Karpas-422 (cell line): ENCODE results near the gene SUPT20H. TPM values are rescaled to one million over a fixed set of nuclear protein-coding genes. Genes with fewer than 3 reads are reported as not detected.

Experiments used
- DNase-seq: peaks from one replicate; pipeline ENCODE4 v3.0.0-alpha.2; 2015
- H2AFZ ChIP-seq: fragments of 200-600 bp; sonication (generic); 2 replicates; pipeline ENCODE4 v1.6.1; 2014; ENCODE audit warnings: antibody characterized with exemption, low read length, mixed read lengths
- H3K27ac ChIP-seq: fragments of 200-600 bp; sonication (generic); 2 replicates; pipeline ENCODE4 v1.5.1; 2014; ENCODE audit warnings: mild to moderate bottlenecking, low read length, moderate library complexity
- H3K27me3 ChIP-seq: fragments of 200-600 bp; sonication (generic); 2 replicates; pipeline ENCODE4 v1.6.1; 2014; ENCODE audit warnings: low read length, mixed read lengths
- H3K36me3 ChIP-seq: fragments of 200-600 bp; sonication (generic); 2 replicates; pipeline ENCODE4 v1.6.1; 2014; ENCODE audit warnings: low read length, mixed read lengths; ENCODE audit not compliant: insufficient read depth
- H3K4me1 ChIP-seq: fragments of 200-600 bp; sonication (generic); 2 replicates; pipeline ENCODE4 v1.6.1; 2014; ENCODE audit warnings: mild to moderate bottlenecking, low read length, mixed read lengths
- H3K4me2 ChIP-seq: fragments of 200-600 bp; sonication (generic); 2 replicates; pipeline ENCODE4 v1.6.1; 2014; ENCODE audit warnings: low read length, low read depth, mild to moderate bottlenecking; ENCODE audit not compliant: poor library complexity, severe bottlenecking
- H3K4me3 ChIP-seq: fragments of 200-600 bp; sonication (generic); 2 replicates; pipeline ENCODE4 v1.5.1; 2014; ENCODE audit warnings: mild to moderate bottlenecking, antibody characterized with exemption, low read length, mixed read lengths
- H3K79me2 ChIP-seq: fragments of 200-600 bp; sonication (generic); 2 replicates; pipeline ENCODE4 v1.6.1; 2014; ENCODE audit warnings: mild to moderate bottlenecking, low read length, mixed read lengths
- H3K9ac ChIP-seq: fragments of 200-600 bp; sonication (generic); 2 replicates; pipeline ENCODE4 v1.6.0; 2014; ENCODE audit warnings: low read length
- H3K9me2 ChIP-seq: fragments of 200-600 bp; sonication (generic), shearing (Covaris generic); replicated peaks from 2 replicates; pipeline ENCODE4 v1.6.0; 2014; ENCODE audit warnings: mild to moderate bottlenecking, low read length, moderate library complexity; ENCODE audit not compliant: insufficient read depth
- H3K9me3 ChIP-seq: fragments of 300-700, 200-600 bp; sonication (generic); 2 replicates; pipeline ENCODE4 v1.6.1; 2014; ENCODE audit warnings: low read length, mixed read lengths
- H4K20me1 ChIP-seq: fragments of 200-600 bp; sonication (generic); 2 replicates; pipeline ENCODE4 v1.6.1; 2014; ENCODE audit warnings: mild to moderate bottlenecking, antibody characterized with exemption, low read length, low read depth; ENCODE audit not compliant: insufficient read depth
- total RNA-seq: library from RNA; depleted of rRNA; stranded (reverse); fragments of >200 nt; shearing (Covaris generic); gene quantifications from 2 replicates; pipeline ENCODE4 v1.2.3, GENCODE V29; 2014; ENCODE audit warnings: low replicate concordance; rRNA removed

SUPT20H gene
- total RNA-seq, 1 experiment from 2014 or later, result 95.5 TPM

DNA sequence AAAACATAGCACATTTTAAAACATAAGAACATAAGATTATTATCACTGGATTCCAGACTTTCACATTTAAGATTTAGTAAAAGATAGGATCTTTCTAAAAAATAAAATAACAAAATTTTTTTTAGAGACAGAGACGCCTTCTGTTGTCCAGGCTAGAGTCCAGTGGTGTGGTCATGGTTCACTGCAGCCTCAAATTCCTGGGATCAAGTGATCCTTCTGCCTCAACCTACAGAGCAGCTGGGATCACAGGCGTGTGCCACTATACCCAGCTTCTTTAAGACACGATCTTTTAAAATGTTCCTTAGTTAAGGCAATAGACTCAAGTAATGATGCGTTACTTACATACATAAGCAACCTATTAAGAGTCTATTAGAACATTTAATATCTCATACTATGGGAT is 93.1 kb downstream of the SUPT20H start:
- no peak overlapping the region for H3K4me2 ChIP-seq
- peaks cover 61% of the 10 kb centered on the region; the same call in 1 of the 2 replicates for H3K36me3 ChIP-seq
- H3K4me3 ChIP-seq, result no peak overlapping the region
- H4K20me1 ChIP-seq, result no peaks in the 10 kb centered on the region
- H3K27me3 ChIP-seq, result no peaks in the 10 kb centered on the region
- no peak overlapping the region for H3K9ac ChIP-seq
- H3K9me3 ChIP-seq, result no peaks in the 10 kb centered on the region
- no peak overlapping the region for H3K27ac ChIP-seq
- no peaks in the 10 kb centered on the region for H3K9me2 ChIP-seq
- peaks cover 17% of the 10 kb centered on the region for H3K79me2 ChIP-seq
- H3K4me1 ChIP-seq, result no peaks in the 10 kb centered on the region
- no peak overlapping the region for H2AFZ ChIP-seq
- no peak for DNase-seq

- H3K9me3 ChIP-seq, result no peaks in the 10 kb centered on the region
- no peak for DNase-seq
- no peak overlapping the region for H3K9ac ChIP-seq
- H4K20me1 ChIP-seq, result no peaks in the 10 kb centered on the region
- peaks cover 56% of the 10 kb centered on the region; the same call in 1 of the 2 replicates for H3K36me3 ChIP-seq
- no peak overlapping the region for H2AFZ ChIP-seq
- no peak overlapping the region for H3K27ac ChIP-seq
- no peak overlapping the region for H3K4me3 ChIP-seq
- no peaks in the 10 kb centered on the region for H3K4me1 ChIP-seq
- H3K9me2 ChIP-seq, result no peaks in the 10 kb centered on the region
- no peaks in the 10 kb centered on the region for H3K27me3 ChIP-seq
- H3K79me2 ChIP-seq, result peaks cover 13% of the 10 kb centered on the region
- no peak overlapping the region for H3K4me2 ChIP-seq
Observed at GRCh38 chr13:36965767-36966166, 93.7 kb downstream of the SUPT20H start.

GRCh38 chr13:36959456-36960116 is 99.9 kb downstream of the SUPT20H start:
- Histone ChIP-seq H3K4me1 (peaks cover 10% of the 10 kb centered on the region), H2AFZ (no peak overlapping the region), H3K9me3 (no peaks in the 10 kb centered on the region), H3K27me3 (no peaks in the 10 kb centered on the region), H3K4me3 (no peak overlapping the region), H3K27ac (no peak overlapping the region), H3K36me3 (peaks cover 40% of the 10 kb centered on the region), H3K79me2 (0 out of 2 replicates have a peak, but pooled peaks cover 10% of the 10 kb centered on the region), H3K9ac (no peak overlapping the region), H4K20me1 (no peaks in the 10 kb centered on the region), H3K9me2 (no peaks in the 10 kb centered on the region), H3K4me2 (no peak overlapping the region)
- no peak for DNase-seq

Other genes with a start within 250 kb of the SUPT20H start
- gene RFXAP, start 240.5 kb downstream of the SUPT20H start, total RNA-seq, result 6.3 and 16.0 TPM in 2 replicates
- gene SMAD9, start 139.4 kb downstream of the SUPT20H start, total RNA-seq, result 0.19 TPM in 1 of 2 replicates, not detected in the other
- gene ALG5, start 60.3 kb downstream of the SUPT20H start, total RNA-seq, result 16.8 and 36.9 TPM in 2 replicates
- 49.4 and 75.2 TPM in 2 replicates for gene EXOSC8, start 58.9 kb downstream of the SUPT20H start, total RNA-seq
- not detected in 2 replicates for gene CSNK1A1L, start 46.0 kb upstream of the SUPT20H start, total RNA-seq